Measurements from ENCODE around the gene PLCB3.

GRCh38 chr11:64244107-64244506 lies 7.2 kb upstream of the PLCB3 start:
- TF ChIP-seq, protein P1, sequence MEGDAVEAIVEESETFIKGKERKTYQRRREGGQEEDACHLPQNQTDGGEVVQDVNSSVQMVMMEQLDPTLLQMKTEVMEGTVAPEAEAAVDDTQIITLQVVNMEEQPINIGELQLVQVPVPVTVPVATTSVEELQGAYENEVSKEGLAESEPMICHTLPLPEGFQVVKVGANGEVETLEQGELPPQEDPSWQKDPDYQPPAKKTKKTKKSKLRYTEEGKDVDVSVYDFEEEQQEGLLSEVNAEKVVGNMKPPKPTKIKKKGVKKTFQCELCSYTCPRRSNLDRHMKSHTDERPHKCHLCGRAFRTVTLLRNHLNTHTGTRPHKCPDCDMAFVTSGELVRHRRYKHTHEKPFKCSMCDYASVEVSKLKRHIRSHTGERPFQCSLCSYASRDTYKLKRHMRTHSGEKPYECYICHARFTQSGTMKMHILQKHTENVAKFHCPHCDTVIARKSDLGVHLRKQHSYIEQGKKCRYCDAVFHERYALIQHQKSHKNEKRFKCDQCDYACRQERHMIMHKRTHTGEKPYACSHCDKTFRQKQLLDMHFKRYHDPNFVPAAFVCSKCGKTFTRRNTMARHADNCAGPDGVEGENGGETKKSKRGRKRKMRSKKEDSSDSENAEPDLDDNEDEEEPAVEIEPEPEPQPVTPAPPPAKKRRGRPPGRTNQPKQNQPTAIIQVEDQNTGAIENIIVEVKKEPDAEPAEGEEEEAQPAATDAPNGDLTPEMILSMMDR (conservative IDR thresholded peaks at IDR 0.05 in 1 of 2, IDR thresholded peaks at IDR 0.05 in 1 of 2; ENCODE audit: low read depth in 1 of 2, low read length in 2 of 2): no peak
- no peak for TF ChIP-seq EZH2 (IDR thresholded peaks at IDR 0.05; ENCODE audit: low read length, missing control alignments)

All from fibroblast of lung (primary cell).